A549 (cell line): ENCODE measurements around the gene PISD.

Source experiments
- BHLHE40 ChIP-seq: IDR thresholded peaks from 2 replicates; pipeline ENCODE4 v1.6.1; 2012; ENCODE audit warnings: low read depth, low read length, inconsistent platforms
- CEBPB ChIP-seq, 2 experiments: fragments of >200 bp in 1 of 2; sonication (Bioruptor Twin) in 1 of 2; formaldehyde crosslinking in 1 of 2; IDR thresholded peaks; 2 replicates each; pipeline ENCODE4 v1.6.1; 2012 to 2016
- CHD2 ChIP-seq: fragments of 150-350 bp; IDR thresholded peaks from 2 replicates; pipeline ENCODE4 v1.6.1; 2014; ENCODE audit warnings: low read length; ENCODE audit not compliant: partially characterized antibody
- CTCF ChIP-seq: fragments of >200 bp; sonication (Bioruptor Twin); formaldehyde crosslinking; IDR thresholded peaks from 3 replicates; pipeline ENCODE4 v1.5.1; 2016
- EP300 ChIP-seq, 2 experiments: fragments of >200 bp; sonication (Bioruptor Twin); formaldehyde crosslinking; IDR thresholded peaks; 2 replicates in 1 of 2; 3 replicates in 1 of 2; pipeline ENCODE4 v1.6.1; 2016 to 2017
- ESRRA ChIP-seq: fragments of 150-350 bp; IDR thresholded peaks from 2 replicates; pipeline ENCODE4 v1.6.1; 2014; ENCODE audit warnings: mild to moderate bottlenecking, low read length, borderline replicate concordance
- KDM1A ChIP-seq: fragments of 200-600 bp; sonication (generic); IDR thresholded peaks from 2 replicates; pipeline ENCODE4 v1.6.1; 2016; ENCODE audit warnings: low read depth, mild to moderate bottlenecking
- POLR2A ChIP-seq: IDR thresholded peaks from 2 replicates; pipeline ENCODE4 v1.6.1; 2012; ENCODE audit warnings: mild to moderate bottlenecking, low read length
- RCOR1 ChIP-seq: fragments of 150-350 bp; IDR thresholded peaks from 2 replicates; pipeline ENCODE4 v1.6.1; 2014; ENCODE audit warnings: antibody characterized with exemption, low read length, low read depth
- REST ChIP-seq: fragments of 200-600 bp; sonication (generic); IDR thresholded peaks from 2 replicates; pipeline ENCODE4 v1.6.1; 2016; ENCODE audit warnings: antibody characterized with exemption, mild to moderate bottlenecking, moderate library complexity
- RFX5 ChIP-seq: fragments of 450-650 bp; IDR thresholded peaks from 2 replicates; pipeline ENCODE4 v1.7.1; 2014; ENCODE audit warnings: antibody characterized with exemption, mild to moderate bottlenecking, moderate library complexity
- USF2 ChIP-seq: fragments of 450-650 bp; IDR thresholded peaks from 2 replicates; pipeline ENCODE4 v1.6.1; 2014; ENCODE audit warnings: antibody characterized with exemption
- ZC3H11A ChIP-seq: fragments of 450-650 bp; IDR thresholded peaks from 2 replicates; pipeline ENCODE4 v1.6.1; 2014; ENCODE audit warnings: antibody characterized with exemption, mild to moderate bottlenecking

GRCh38 chr22:31652911-31653684, 8.9 kb downstream of the PISD start:
- no peak for TF ChIP-seq RFX5
- no peak for TF ChIP-seq RCOR1
- no peak for TF ChIP-seq EP300 (IDR thresholded peaks at IDR 0.05)
- TF ChIP-seq ZC3H11A: no peak
- no peak for TF ChIP-seq ESRRA
- no peak for TF ChIP-seq CTCF
- no peak for TF ChIP-seq REST
- no peak for TF ChIP-seq CEBPB (IDR thresholded peaks at IDR 0.05)
- TF ChIP-seq BHLHE40: no peak
- no peak for TF ChIP-seq USF2
- no peak for TF ChIP-seq POLR2A
- no peak for TF ChIP-seq KDM1A
- TF ChIP-seq CHD2: no peak
